GM21360 (cell line): Measurements from ENCODE around the gene RRP36.
A peak's percentile ranks its signal among the peaks of the same experiment; 100 is the strongest.
"Not testable (repeated sequence)": the region's sequence is repeated elsewhere in the genome, so short reads cannot be mapped to it uniquely, and the experiment has no call there.

ENCODE experiments used
- ATAC-seq: cut with Tn5 transposase; IDR thresholded peaks from one replicate; pipeline ENCODE4 v1.9.1; 2021; ENCODE audit warnings: mild to moderate bottlenecking, moderate library complexity; ENCODE audit not compliant: unreplicated experiment

RRP36 gene, protein sequence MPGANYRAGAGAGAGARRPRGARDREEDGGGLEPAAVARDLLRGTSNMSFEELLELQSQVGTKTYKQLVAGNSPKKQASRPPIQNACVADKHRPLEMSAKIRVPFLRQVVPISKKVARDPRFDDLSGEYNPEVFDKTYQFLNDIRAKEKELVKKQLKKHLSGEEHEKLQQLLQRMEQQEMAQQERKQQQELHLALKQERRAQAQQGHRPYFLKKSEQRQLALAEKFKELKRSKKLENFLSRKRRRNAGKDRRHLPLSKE

DNA sequence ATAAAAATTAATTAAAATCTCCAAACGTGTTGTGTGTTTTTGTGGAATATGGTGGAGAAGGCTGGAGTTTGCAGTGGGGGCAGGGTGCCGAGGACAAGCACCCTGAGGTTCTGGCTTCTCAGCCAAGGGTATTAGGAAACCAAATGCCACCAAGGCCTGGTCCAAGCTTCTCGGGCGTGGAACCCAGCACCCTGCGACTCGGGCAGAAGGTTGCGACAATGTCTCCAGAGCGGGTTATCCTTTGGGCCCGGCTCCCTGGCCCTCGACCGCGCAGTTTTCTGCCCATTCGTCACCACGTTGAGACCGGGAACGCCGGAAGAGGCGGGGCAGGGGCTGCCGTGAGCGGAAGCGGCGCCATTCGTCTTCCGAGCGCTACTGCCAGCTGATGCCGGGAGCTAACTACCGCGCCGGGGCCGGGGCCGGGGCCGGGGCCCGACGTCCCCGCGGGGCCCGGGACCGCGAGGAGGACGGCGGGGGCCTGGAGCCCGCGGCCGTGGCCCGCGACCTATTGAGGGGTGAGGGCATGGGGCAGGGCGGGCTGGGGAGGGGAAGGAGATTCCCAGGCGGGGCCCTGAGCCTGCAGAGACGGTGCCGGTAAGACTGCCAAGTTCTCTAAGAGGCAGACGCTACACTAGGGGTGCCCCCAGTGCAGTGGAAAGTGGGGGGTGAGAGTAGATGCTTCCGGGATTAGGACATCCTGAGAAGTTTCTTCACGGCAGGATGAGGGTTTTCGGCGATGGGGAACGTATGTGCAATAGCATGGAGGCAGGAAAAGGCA, at the start of gene RRP36:
Gene RRP36, plus strand, starts transcription at position 354 of the 778 bp plus-strand sequence. Its CDS starts 32 bp downstream, at position 386.
- no peak for ATAC-seq

GRCh38 chr6:42971746-42972327, 49.6 kb upstream of the RRP36 start:
- no peak for ATAC-seq

- no peak for ATAC-seq
Observed at GRCh38 chr6:42973926-42974325, 47.5 kb upstream of the RRP36 start.

DNA sequence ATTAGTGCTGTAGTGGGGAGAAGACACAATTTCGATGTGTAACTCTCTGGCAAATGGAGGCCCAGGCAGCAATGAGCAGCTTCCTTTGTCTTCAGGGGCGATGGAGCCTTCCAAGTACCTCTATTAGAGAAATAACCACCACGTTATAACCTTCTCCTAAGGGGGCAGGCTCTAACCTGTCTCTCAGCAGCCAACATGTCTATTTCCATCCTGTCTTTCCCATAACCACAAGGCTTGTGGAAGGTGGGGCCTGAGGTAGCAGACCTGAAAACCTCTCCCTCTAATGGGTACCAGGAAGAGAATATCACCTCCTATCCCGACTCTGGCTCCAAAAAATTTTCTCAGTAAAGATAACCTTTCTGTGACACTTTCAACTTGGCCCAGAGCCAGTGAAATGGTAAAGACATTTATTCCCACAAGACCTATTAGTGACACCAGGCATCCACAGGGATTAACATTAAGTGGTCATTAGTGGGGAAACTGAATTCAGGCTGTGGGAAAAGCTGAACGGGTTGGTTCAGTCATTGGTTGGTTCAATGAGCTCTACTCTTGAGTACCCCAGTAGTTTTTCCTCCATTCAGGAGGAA, 46.4 kb upstream of the RRP36 start:
- no peak for ATAC-seq

DNA sequence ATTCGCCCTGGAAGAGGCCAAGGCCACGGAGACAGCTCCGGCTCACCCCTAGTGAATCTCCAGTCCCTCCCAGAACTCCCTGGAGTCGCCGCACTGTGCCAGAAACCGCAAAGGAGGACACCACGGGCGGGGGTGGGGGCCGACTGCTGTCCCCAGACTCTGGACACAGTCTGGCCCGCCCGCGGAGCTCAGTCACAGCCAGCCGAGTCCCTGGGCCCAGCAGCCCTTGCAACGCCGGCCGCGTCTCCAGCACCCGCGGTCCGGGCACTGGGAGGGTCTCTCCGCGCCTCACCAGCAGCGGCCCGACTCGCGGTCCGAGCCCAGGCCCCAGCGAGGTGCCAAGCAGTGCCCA, 43.0 kb upstream of the RRP36 start:
- ATAC-seq: peak; percentile 38

DNA sequence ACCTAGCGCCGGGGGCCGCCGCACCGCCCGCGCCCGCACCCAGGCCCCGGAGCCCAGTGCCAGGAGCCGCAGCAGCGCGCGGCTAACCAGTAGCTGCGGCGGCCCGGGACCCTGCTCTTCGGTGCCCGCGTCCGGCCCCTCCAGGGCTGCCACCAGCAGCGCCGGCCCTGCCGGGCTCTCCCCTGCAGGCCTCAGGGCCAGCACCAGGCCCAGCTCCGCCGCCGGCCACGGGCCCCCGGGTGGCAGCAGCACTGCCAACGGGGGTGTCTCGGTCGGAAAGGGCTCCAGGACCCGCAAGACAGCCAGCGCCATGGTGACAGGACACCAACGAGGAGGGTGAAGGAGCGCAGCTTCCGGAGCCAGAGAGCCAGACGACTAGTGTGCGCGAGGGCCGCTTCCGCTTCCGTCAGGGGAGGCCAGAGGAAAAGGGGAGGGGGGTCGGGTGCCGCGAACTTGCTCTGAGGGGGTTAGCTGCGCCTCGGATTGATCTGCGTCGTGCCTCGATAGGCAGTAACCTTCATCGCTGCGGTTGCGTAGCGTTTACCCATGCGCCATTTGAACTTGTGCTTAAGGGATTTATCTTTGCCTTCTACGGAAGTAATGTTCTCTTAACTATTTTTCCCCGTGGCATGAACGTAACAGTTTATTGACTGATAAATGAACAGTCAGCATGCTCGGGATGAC, 42.4 kb upstream of the RRP36 start, which contains the start of gene PEX6:
Gene PEX6, minus strand, starts transcription at position 343 of the 684 bp plus-strand sequence. Its CDS starts 31 bp downstream, at position 312.
- peak; percentile 73 for ATAC-seq

DNA sequence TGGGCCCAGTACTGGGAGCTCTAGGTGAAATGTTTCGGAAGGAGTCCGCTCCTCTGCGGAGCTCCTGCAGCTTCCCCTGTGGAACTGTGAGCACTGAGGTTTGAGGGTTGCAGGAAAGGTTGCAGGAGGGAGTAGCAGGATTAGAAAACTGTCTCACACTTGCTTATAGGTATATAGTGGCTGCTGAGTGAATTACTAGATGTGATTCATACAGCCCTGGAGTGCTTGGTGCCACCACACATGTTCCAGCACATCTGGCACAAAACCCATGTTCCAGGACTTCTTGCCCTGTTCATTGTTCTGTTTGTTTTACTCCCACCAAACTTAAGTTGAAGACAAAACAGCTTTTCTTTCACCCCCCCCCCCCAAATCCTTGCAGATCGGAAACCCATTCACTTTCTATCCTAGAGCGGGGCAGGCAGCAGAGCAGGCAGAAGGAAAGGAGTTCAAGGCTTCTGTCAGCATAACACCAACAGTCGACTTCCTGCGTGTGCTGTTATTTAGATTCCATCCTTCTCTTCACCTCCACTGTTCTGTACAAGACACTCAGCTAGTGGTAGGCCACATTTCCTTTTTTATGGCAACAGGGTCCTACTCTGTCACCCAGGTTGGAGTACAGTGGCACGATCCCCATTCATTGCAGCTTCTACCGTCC, 41.8 kb upstream of the RRP36 start:
- ATAC-seq: no peak

- no peak for ATAC-seq
Observed at GRCh38 chr6:42981836-42982235, 39.6 kb upstream of the RRP36 start.

GRCh38 chr6:42984001-42984923, 37.2 kb upstream of the RRP36 start, which contains the start of gene PPP2R5D:
TSS of gene PPP2R5D (plus strand) at chr6:42984570. CDS start at chr6:42984678, 108 bp downstream.
- ATAC-seq: peak; percentile 92

- ATAC-seq: no peak
Observed at GRCh38 chr6:42984924-42985475, 36.4 kb upstream of the RRP36 start.

GRCh38 chr6:42987533-42988451, 33.6 kb upstream of the RRP36 start:
- ATAC-seq: no peak

DNA sequence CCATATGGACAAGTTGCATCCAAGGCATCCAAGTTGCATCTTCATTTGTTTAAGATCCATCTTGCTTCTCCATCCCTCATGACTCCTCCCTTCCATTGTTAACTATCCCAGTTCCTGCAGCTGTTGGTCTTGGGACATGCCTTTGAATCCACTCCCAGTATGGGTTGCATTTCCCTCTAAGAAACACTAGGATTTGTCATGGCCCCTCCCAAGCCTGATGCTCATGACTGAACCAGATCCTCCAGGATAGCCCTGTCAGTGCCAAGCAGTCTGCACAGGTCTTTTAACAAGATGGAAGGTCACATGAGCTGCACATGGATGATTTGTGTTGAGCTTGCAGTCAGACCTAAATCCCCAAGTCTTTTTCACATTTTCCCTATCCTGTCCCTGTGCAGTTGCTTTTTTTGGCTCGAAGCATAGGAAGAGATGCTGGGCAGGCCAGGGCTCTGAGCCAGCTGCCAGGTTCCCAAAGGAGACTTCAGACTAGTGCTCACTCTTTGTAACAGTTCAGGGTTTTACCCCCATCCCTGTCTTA, 32.9 kb upstream of the RRP36 start:
- no peak for ATAC-seq

- ATAC-seq: no peak
Observed at GRCh38 chr6:42989923-42990322, 31.5 kb upstream of the RRP36 start.

- no peak for ATAC-seq
Observed at GRCh38 chr6:42993445-42993844, 28.0 kb upstream of the RRP36 start.

DNA sequence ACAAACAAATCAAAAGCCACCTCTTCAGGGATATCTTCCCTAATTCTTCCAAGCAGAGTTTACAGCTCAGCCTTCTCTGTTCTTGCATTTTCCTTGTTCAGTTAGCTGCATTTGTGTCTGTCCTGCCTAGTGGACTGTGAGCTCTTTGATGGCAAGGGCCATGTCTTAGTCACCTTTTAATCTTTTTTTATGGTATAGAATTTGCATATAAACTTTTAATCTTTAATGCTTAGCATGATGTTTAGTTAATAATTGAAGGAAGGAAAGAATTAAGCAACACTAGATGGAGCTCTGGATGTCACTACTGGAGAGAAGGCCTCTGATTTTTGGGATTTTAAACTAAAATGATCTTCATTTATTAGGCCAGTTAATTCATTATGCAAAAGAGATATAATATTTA, 24.9 kb upstream of the RRP36 start:
- no peak for ATAC-seq

DNA sequence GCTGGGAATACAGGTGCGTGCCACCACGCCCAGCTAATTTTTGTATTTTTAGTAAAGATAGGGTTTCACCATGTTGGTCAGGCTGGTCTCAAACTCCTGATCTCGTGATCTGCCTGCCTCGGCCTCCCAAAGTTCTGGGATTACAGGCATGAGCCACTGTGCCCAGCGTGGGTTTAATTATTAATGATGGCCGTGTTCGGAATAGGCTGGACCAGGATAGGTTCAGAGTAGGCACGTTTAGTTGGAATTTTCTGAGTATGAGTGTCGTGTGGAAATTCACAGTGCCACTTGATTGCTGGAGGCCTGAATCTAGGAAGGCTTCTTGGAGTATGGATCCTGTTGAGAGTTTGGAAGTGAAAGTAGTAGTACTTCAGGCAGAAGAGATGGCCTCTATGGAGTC, 23.2 kb upstream of the RRP36 start:
- ATAC-seq: not testable (repeated sequence)

DNA sequence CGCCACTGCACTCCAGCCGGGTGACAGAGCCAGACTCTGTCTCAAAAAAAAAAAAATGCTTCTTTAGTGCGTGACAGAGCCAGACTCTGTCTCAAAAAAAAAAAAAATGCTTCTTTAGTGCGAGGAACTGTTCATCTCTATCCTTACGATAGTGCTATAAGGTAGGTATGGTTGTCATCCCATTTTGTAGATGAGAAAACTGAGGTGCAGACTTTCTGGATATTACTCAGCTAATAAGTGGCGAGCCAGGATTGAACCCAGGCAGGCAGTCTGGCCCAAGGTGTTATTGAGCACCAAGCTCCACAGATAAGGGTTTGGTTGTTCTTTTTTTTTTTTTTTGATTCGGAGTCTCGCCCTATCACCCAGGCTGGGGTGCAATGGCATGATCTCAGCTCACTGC, 19.6 kb upstream of the RRP36 start:
- no peak for ATAC-seq

- no peak for ATAC-seq
Observed at GRCh38 chr6:43005844-43006243, 15.6 kb upstream of the RRP36 start.
